ELR (cell line): ENCODE data around the gene CCDC192.
A peak's percentile ranks its signal among the peaks of the same experiment; 100 is the strongest.
"Not testable (repeated sequence)": the region's sequence is repeated elsewhere in the genome, so short reads cannot be mapped to it uniquely, and the experiment has no call there.

Experiments used
- DNase-seq: peaks from one replicate; pipeline ENCODE4 v3.0.0-alpha.2; 2015; ENCODE audit warnings: low read depth

The CCDC192 gene, protein sequence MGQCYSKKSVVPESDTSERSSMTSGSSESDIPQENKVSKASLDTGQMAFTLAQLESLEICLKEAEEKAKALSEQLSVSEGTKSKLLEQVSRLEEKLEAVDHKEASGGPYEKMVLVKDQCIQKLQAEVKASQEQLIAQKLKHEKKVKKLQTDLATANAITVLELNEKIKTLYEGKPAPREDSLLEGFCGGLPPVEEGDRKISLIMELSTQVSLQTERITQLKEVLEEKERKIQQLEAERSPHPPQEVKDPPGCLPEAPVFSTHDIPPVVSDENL

DNA sequence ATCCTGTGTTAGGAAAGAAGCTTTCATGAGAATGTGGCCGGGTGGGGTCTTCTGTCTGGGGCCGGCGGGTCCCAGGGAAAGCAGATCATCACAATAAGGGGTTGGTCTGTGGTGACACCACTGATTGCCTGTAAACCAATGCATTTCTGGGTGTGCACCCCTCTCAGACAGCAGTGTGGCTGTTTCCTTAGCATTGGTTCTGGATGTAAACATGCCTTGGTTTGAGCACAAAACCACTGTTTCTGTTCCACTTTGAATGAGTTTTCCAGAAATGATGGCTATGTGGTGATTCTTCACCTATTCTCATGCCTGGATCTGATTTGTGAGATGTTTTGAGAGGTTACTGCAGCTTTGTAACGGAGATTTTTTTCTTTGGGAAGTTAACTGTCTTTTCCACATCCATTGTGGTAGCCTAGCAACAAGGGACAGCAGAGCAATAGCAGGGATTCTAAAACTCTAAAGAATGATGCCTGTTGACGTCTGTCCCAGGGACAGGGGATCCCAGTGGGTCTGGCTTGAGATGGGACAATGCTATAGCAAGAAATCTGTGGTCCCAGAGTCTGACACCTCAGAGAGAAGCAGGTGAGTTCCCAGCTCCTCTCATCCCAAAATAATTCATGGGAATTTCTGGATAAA lies at the start of gene CCDC192:
CCDC192 (plus strand) TSS at position 466 of the 636 bp plus-strand sequence; CDS start at position 521, 55 bp downstream.
- no peak for DNase-seq

DNA sequence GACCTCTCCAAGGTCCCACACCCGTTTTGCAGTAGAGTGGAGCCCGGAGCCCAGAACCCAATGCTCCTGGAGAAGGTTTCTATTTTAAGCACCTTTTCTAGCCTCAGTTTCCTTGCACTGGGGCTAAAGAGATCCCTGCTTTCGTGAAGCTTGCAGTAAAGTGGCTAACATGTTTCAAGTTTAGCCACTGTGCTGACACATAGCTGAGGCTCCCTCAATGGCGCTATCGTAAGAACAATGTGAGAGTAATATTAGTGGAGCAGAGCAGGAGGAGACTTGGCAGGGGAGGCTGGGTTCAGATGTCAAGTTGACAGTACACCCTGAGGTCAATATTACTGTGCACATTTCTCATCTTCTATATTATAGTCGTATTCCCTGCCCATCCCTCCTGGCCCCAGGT lies 46.4 kb upstream of the CCDC192 start:
- no peak for DNase-seq

DNA sequence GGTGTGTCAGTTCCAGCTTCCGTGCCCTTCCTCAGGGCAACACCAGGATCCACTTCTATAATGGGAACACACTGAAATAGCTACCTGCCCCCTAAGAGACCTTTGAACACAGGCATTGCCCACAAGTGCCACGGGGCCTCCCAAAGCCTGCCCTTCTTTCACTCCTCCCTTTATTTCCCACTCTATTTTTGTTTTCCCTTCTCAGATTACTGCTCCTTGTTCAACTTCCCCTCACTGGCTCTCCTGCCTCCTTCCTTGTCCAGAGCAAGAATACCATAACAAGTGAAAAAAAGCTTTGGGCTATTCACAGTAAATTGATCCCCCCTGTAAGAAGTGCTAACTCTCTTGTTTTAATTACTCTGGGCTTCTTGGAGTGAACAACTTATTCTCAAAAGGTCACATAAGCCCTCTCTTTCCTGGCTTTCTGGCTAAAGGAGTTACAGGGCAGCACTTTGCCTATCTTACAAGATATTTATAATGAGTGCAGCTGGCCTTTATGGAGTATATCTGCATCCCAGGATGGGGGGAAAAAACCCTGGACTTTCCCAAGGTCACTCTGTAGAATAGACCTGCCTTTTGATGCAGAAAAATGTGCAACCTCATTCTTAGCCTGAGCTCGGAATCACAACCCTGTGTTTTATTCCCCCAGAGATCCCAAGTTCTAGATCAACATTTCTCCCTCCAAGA lies 43.0 kb upstream of the CCDC192 start:
- DNase-seq = no peak

DNA sequence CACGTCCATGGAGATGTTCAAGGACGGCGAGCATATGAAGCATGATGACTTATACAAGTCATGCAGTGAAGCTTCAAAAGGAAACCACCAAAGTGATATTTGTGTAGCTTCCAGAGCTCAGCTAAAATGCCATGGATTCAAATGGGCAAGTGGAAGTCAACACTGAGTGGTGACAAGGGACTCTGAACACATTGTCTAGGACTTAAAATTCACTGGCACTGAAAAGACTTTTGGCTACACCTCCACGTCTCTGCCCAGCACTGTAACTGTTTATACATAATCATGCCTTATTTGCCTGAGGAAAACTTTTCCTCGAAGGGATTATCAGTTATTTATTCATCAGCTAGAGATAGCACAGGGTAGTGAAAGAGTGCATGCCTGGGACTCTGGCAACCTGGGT lies 39.1 kb upstream of the CCDC192 start:
- DNase-seq = no peak

DNA sequence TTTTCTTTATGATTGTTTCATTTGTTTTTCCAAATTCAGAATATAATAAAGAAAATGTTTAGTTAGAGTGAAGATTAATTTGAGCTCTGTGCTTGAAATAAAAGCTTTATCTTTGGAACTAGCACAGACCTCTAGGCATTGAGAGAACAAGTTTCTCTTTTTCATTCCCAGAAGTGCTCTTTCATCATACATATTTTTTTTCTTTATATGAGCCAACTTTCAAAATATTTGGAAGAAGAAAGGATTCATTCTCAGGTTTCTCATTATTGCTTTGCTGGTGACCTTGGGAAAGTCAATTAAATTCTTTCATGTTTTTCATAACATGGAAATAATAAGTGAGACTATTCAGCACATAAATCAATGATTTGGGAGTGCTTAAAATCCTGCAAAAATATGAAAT lies 37.5 kb upstream of the CCDC192 start:
- no peak for DNase-seq

DNA sequence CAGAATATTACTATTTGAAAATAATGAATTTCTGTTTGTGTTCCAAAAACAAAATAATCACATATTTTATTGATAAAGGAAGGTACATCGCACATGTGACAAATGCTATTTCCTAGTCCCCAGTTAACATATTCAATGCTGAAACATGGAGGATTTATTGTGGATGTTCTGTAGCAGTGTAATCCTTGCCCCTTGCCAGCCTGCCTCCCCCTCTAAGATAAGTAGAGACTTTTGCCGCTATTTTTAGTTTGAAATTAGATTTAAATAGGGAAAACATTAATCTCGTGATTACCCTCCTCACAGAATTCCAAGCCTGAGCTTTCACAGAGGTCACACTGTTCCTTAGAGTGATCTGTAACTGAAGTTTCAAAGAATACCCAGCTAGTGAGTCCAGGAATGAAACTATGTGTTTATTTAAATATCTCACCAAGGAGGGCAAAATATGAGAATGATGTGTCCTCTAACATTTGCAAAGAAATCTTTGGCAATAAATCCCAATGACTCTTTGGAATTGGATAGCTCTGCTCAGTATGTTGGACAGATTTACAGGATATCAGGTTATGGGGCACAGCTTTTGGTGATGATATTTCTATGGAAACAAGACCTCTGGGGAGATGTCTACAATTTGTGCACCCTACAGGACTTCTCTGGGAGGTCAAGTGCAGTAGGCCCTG lies 37.0 kb upstream of the CCDC192 start:
- no peak for DNase-seq

DNA sequence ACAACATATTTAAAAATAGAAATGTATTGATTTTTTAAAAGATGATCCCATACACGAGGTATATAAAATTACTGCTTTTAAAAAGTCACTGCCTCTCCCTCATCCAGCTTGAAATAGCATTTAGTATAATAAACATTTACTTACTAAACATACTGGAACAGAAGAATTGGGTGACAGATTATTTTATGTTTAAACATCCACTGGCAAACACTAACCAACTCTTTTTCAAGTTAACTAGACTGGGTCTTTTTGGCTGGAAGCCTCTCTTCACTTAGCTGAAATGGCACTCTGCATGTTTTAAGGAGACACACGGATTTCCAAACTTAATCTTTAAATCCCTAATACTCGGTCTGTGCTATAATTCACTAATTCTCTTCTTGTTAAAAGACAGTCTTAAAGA lies 35.3 kb upstream of the CCDC192 start:
- no peak for DNase-seq

DNA sequence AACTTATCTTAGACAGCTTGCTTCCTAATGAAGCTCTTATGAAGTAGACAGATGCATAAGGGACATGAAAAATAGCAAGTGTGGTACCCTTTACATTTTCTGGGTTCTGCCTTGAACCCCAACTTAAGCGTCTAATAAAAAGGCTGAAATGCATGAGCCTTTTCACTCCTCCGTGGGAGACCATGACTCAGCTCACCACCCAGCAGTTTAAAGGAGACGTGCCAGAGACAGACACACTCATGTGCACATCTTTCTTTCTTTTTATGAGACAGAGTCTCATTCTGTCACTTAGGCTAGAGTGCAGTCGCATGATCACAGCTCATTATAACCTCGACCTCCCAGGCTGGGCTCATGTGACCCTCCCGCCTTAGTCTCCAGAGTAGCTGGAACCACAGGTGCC lies 32.0 kb upstream of the CCDC192 start:
- peak; percentile 2 for DNase-seq

DNA sequence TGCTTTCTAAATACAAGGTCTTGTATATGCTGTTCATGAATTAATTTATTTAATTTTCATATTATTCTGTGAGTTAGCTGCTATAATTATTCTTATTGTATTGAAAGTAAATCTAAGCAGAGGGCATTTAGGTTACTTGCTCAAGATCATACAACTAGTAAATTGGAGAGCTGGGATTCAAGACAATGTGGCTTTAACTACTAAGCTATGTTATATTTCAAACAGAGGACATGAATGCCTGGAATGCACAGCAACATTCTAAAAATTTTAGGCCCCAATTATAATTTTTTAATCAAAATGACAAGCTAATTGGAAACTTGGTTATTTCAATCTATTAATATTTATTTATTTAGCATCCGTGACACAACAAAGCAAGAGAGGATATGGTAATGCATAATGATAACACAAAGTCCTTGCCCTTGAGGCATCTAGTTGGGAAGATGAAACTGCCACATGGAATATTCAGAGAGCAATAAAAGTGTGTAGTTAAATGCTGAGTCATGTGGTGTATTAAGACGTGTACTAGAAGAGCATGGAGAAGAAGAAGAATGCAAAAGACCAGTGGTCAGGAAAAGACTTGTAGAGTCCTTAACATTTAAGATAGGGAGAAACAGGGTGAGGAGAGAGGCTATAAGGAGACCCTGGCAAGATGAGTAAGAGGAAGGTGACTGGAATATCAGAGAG lies 29.9 kb upstream of the CCDC192 start:
- DNase-seq = no peak

DNA sequence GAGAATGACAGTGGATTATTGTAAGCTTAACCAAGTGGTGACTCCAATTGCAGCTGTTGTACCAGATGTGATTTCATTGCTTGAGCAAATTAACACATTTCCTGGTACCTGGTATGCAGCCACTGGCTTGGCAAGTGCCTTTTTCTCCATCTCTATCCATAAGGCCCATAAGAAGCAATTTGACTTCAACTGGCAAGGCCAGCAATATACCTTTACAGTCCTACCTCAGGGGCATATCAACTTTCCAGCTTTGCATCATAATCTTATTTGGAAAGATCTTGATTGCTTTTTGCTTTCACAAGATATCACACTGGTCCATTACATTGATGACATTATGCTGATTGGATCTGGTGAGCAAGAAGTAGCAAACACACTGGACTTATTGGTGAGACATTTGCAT lies 26.2 kb upstream of the CCDC192 start:
- not testable (repeated sequence) for DNase-seq

DNA sequence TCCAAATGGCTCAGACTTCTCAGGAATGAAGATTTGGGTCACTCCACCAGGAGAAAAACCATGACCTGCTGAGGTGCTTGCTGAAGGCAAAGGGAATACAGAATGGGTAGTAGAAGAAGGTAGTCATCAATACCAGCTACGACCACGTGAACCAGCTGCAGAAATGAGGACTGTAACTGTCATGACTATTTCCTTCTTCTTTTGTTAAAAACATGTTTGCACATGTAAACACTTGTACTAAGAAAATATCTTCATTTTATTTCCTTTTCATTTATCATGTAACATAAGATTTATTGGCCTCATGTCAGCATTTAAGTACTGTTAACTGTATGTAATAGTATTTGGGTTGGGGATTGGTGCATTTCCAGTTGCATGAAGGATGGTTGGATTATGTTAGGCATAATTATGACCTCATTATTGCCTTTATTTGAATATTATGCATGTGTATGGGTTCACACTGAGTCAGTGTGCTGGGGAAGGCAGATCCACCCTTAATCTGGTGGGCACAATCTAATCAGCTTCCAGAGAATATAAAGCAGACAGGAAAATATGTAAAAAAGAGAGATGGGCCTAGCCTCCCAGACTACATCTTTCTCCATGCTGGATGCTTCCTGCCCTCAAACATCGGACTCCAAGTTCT lies 23.4 kb upstream of the CCDC192 start:
- not testable (repeated sequence) for DNase-seq

DNA sequence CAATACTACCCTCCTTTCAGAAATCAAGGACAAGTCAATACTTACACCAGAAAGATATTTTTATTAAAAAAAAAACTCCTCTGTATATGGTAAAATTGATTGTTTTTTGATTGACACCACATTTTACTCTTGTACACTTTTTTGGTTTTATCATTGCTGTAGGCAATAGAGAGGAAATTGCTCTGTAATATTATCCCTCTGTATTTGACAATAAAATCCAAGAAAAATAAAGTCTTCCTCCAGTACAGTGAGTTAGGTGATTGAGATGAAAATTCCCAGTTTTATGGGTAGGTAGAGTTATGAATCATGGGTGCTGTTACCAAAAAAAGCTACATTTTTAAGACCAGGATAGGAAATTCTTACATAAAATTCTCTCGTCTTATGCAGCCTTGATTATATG lies 22.6 kb upstream of the CCDC192 start:
- no peak for DNase-seq

DNA sequence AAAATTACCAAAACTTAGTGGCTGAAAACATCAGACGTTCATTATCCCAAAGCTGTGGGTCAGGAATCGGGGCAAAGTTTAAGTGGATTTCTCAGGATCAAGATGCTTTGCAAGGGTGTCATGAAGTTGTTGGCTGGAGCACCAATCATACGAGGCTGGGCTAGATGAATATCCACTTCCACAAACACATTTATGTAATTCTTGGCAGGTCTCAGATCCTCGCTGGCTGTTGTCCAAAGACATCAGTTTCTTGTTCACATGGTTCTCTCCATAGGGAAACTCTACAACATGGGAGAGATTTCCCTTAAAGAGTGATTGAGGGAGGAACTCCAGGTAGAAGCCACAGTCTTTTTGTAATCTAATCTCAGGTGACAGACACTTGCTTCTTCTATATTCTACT lies 20.2 kb upstream of the CCDC192 start:
- no peak for DNase-seq

DNA sequence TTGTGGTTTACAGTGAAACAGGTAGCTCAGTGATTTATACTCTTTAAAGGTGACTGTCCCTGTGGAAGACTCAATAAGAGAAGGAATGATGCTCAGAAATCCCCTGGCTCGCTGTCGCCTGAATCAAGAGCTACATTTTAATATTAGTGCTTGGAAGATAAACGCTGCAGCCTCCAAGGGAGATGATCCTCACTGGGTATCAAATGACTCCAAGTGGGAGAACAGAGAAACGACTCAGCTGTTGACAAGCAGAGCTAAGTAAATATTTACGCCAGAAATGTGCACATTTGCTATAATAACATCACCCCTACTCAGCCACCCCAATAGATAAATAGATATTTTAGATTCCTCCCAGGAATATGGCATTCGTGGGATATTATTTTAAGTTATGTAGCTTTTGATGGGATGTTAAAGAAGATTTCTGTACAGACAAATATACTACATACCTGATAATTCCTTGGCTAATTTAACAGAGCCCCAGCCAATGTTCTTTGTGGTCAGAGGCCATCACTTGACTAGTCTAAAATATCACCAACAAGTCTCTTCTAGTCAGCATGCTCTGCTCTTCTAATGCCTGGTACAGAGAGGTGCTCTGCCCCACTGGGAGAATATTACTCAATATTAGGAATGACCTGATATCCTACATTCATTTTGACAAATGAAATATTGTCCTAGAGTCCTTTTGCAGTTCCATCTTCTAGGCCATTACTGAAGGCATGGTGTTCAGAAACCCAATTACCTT lies 18.3 kb upstream of the CCDC192 start:
- DNase-seq = no peak

DNA sequence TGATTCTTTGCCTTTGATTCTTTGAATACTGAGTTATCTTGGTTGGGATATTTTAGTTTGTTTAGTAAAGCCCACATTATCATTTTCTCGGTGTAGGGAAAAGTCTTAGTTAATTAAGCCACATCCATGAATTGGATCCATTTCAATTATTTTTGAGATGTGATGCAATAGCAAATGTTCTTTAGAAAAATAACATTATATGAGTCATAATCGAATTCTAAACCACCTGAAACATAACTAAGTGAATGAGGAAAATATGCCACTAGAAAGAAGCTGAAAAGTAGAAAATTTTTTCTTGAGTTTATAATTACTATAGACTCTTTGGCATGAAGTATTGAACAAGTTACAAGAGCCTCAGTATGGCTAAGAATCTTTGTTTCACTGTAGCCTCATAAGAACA lies 17.5 kb upstream of the CCDC192 start:
- DNase-seq = no peak

DNA sequence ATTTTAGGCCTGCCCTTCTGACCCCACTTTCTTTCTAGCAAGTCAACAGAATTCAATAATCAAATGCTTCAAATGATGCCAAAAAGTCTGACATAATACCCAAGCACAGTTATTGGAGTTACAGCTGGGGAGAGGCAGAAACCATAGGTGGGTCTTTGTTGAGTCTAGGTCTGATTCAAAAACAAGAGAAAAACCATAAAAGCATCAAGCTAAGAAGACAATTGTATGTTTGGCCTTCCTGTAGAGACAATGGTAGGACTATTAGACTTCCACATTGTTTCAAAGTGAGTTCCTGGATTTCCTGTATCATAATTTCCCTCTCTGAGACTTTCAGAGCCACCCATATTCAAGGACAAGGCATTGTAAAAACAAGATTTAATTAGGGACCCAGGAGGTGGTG lies 16.8 kb upstream of the CCDC192 start:
- DNase-seq = no peak

DNA sequence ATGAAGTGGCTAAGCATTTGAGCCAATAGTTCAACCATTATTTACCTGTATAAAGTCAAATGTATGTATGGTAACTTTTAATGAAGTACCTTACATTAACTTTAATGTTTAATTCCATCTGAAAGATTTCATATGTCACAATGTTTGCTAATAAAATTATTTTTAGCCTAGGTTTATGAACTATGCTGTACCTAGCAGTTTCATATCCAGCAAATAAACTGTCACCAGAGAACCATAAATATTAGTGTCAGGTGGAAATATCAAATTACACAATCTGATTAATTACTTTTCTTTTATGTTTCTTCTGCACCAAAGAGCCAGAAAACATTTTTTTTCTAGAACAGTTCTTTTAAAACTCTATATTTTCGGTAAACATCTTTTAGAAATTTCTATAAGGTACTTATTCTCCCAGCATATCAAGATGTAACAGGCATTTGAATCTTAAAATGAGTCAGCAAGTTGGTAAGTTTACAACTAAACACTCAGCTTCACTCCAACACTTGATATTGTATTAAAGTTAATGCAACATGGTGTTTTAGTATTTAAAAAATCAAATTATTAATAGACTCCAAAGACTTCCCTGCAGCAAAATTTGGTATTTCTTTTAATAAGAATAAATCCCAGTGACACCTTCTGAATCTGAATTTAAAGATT lies 8.5 kb upstream of the CCDC192 start:
- DNase-seq = no peak

DNA sequence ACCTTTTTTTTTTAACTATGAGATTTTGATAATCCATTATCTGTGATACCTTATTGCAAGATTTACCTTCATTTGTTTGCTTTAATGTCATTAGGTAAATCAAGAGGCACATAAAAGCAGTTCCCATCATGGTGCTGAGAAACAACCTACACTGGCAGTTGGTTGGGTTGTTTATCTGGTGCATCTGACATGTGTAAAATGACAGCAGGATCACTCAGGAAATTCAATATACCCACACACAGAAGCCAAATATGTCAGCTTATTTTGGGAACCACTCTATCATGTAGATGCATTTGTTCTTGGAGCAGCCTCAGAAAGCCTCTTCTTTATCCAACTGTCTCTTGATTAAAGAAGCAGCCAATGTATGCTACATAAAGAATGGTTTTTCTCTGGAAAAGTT lies 7.8 kb upstream of the CCDC192 start:
- DNase-seq = no peak

DNA sequence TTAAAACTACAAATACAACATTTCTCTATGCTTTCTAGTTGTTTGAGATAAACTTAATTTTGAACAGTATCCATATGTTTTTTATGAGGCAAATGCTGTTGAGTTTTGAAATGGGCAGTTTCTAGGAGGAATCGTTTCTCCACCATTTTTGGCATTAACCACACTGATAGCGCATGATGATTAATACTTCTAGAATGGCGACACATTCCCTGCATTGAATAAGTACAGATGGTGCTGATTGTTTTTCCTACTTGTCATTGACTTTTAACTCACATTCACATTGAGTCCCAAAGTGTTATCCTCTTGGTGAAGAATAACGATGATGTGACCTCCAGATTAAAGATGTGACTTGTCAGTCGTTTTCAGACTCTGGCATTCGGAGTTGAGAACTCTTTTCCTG lies 6.5 kb upstream of the CCDC192 start:
- DNase-seq = peak; percentile 47

DNA sequence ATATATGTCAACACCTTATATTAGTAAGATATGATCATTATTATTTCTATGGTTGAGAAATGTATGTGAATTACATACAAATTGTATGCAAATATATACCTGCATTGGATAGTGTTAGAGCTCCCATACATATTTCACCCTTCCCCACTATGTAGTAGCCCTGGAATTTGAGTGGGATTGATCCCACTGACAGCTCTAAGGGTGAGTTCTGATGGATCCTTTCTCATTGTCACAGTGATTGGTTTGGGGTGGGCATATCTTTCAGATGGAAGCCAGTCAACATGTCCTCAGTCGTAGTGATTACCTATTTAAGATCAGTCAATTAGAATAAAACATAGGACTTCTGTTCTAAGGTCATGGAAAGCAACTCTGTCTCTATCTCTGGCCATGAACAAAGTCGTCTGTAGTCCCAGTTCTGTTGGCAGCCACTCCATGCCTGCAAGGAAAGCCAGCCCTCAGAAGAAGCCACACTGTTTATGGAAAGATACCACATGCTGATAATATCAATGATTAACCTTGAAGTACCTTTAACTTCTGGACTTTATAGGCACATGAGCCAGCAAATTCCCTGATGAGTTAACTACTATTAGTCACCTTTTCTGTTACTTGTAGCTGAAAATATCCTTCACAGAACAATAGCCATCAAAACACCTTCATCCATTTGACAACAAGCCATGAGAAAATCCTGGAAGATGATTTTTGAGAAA lies 5.1 kb upstream of the CCDC192 start:
- peak; percentile 72 for DNase-seq
